NCI-H146 treated with DMSO at 0.1 percent for 48 hours (cell line): ENCODE measurements around the gene PTGES3L.

Source experiments
- DNase-seq: peaks from one replicate; lab custom pipeline; 2025; ENCODE audit not compliant: unreplicated experiment; lab: John Stamatoyannopoulos, UW

The PTGES3L gene

DNA sequence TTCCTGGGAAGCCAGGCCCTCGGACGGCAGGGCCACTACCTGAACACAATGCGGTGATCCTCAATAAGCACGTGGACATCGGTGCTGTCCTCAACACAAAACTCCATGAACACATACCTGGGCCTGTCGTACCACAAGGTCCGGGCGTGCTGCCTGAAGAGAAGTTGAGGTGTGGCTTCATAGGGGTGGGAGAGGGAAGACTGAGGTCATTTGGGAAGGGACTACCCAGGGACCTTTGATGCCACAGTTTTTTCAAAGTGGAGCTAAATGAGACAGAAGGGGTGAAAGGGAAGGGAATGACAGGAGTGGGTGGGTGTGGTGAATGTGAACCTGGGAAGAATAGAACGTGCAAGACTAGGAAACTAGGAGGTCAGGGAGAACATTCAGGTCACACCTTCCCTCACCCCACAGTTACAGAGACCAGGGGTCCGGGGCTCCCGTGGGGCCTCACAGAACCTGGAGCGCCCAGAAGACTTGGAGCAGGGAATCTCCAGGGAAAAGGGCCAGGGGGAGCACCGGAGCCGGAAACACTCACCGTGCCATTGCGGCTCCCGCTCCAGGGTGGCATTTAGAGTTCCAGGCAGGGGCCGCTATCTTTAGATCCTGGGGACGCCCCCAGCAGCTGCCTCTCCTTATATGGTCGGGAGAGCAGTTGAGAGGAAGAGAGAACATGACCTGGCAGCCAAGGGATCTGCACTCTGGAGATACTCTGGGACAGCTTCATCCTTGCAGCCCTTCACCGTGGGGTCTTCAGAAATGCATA, at the start of gene PTGES3L:
Gene PTGES3L (minus strand): TSS at position 570 of the 763 bp plus-strand sequence. CDS start 27 bp downstream, at position 543.
- DNase-seq: peak; percentile 78

DNA sequence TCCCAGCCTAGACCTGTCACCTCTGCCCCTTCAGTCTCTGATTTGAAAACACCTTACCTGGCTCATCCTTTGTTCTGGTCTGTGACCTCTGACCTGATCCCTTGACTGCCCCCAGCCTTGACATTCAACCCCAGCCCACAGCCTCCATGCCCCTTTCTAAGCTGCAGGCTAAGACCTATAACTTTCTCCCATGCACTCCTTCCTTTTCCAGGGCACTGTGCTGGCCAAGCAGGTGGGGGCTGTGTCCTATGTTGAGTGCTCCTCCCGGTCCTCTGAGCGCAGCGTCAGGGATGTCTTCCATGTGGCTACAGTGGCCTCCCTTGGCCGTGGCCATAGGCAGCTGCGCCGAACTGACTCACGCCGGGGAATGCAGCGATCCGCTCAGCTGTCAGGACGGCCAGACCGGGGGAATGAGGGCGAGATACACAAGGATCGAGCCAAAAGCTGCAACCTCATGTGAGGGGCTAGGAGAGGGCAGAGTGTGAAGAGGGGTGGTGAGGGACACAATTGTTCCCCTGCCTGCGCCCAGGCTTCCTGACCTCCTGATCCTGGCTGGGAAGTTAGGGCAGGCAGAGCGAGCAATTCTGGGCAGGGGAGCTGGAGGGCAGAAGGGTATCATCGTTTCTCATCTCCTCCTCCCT, 48.5 kb upstream of the PTGES3L start:
- DNase-seq: no peak

DNA sequence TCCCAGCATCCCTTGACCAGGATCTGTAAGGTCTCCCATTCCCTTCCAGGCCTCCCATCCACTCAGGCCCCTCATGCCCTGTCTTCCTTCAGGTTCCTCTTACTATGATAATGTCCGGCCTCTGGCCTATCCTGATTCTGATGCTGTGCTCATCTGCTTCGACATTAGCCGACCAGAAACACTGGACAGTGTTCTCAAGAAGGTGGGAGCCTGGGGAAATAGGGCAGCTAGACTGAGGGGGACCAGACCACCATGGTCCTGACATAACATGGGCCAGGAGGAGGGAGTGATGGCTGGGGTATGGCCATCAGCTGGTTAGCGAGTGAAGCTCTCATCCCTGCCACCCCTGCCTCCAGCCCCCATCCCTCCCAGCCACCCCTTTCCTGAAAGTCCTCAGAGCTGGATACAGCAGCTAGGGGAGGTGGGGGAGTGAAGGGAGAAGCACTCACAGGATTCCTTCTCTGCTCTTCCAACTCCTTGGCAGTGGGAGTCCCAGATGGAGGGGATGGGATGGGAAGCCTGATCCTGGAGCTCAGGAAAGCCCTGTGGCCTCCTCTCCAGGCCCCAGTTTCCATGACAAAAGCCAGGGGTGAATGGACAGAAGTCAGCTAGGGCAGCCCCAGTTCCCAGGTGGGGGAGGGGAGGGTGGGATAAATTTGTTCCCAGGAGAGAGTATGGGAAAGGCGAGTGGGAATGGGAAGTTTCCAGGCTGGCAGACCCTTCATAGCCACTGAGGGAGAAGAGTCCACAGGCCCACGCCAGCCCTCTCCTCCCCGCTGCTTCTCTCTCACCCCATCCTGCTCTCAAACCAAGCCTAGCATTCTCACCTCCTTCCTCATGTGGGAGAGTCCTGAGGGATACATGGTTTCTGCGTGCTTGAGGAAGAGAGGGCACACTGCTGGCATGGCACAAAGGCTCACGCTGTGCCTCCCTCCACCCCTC, 47.5 kb upstream of the PTGES3L start:
- DNase-seq: no peak

DNA sequence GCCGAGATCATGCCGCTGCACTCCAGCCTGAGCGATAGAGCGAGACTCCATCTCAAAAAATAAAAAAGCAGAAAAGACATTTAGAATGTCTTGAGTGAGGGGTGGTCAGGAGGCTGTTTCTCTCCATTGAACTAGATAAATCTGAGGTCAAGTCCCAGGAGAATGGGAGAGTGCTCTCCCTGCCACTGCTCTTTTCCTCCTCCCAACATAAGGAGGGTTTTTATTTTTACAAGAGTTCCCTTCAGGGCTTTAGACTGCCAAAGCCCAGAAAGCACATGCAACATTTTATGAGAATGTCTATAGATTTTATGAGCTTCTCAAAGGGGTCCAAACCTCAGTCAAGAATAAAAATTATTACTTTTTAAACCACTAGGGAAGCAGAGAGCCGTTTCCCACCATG, 46.7 kb upstream of the PTGES3L start:
- DNase-seq: no peak

DNA sequence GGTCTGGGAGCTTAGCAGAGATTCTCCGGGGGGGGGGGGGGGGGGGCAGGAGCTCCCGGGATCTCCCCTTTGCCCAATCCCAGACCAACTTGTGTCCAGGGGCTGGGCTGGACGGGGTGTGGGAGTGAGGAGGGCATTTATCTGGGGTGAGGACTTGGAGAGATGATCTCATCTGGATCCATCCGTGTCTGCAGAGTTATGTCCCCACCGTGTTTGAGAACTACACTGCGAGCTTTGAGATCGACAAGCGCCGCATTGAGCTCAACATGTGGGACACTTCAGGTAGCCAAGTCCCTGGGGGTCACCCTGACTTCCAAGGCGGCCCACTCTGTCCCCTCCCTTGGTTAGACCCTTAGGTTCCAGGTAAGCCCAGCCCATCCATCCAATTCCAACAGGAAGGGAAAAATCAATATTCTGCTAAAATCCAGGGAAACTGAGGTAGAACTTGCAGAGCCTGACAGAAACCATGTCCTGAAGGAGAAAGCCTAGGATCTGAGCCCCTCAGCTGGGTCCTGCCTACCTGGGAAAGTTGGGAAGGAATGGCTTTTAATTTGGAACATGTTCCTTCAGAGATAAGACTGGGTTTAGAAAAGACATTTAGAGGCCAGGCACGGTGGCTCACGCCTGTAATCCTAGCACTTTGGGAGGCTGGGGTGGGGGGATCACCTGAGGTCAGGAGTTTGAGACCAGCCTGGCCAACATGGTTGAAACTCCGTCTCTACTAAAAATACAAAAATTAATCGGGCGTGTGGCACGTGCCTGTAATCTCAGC, 46.1 kb upstream of the PTGES3L start:
- no peak for DNase-seq

DNA sequence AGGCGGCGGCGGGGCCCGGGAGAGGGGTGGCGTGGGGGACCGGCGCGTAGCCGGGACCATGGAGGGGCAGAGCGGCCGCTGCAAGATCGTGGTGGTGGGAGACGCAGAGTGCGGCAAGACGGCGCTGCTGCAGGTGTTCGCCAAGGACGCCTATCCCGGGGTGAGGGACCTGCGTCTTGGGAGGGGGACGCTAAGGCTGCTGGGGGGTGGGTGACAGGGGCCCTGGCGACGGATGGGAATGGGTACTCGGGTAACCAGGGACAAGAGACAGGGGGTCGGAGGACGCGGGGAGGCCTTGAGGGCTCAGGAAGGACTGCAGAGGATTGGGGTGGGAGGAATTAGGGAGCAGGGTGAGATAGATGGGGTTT, 45.4 kb upstream of the PTGES3L start:
- no peak for DNase-seq

DNA sequence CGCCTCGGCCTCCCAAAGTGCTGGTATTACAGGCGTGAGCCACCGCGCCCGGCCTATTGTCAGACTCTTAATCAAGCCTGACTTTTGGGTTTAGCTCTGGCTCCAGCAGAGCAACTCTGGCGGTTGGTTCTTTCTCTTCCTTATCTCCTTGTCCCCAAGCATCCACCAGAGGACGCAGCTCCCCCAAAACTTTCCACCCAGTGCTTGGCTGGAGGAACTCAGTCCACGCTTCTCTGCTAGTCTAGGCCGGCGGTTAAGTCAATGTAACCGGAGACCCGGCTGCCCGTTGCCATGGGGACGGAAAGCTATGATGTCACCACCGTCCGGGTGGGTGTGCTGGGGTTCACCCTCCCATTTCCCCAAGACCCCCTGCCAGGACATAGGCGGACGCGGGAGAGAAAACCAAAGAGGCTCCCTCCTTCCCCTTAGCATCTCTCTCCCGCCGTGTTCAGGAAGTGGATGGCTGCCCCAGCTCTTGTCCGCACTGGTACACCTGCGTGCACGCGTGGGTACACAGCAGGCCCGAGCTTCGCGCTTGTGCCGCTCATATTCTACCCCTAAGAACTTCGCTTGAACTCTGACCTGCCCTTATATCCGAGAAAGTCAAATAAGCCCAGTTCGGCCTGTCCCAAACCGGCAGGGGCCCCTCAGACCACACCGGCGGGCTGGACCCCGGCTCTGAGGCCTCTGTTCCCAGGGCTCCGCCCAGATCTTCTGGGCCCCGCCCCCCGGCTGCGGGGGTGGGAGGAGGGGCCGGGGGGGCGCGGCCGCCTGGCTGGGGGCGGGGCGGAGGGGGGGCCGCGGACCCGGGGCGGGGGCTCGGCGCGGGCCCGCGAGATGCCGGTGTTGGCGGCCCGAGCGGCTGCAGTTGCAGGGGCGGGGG, 44.8 kb upstream of the PTGES3L start, which contains the start of gene RND2:
Gene RND2 (plus strand): TSS at position 825 of the 883 bp plus-strand sequence. CDS start 117 bp downstream, outside the sequence.
- peak; percentile 81 for DNase-seq

DNA sequence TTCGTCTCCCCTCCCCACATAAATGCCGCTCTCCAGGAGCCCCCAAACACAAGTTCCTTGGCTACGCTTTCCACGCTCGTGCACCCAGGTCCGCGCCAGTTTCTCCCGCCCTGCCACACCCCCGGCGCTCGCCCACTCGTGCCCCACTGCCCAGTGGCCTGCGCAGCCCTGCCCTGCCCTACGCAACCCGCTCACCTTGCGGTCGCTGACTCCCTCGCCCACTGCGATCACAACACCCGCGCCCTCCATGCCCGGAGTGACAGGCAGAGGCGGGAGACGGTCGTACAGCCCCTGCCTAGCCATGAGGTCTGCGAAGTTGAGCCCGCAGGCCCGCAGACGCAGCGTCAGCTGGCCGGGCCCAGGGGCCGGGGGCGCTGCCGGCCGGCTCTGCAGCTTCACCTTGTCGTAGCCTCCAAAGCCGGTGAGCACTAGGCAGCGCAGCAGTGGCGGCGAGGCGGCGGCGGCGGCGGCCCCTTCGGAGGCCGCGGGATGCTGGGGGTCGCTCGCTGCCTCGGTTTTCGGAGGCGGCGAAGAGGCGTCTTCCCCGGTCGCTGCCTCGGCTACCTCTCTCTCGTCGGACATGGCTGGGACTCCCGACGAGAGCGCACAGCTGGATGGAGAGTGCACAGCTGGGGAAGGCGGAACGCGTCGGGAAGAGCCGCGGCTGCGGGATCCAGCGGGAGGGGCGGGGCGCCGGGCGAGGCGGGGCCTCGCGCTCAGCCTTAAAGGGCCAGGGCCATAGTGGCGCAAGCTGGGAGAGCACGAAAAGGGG, 42.0 kb upstream of the PTGES3L start, which contains the start of gene VAT1:
Gene VAT1 (minus strand): TSS at position 645 of the 772 bp plus-strand sequence. CDS start 63 bp downstream, at position 582.
- peak; percentile 48 for DNase-seq

DNA sequence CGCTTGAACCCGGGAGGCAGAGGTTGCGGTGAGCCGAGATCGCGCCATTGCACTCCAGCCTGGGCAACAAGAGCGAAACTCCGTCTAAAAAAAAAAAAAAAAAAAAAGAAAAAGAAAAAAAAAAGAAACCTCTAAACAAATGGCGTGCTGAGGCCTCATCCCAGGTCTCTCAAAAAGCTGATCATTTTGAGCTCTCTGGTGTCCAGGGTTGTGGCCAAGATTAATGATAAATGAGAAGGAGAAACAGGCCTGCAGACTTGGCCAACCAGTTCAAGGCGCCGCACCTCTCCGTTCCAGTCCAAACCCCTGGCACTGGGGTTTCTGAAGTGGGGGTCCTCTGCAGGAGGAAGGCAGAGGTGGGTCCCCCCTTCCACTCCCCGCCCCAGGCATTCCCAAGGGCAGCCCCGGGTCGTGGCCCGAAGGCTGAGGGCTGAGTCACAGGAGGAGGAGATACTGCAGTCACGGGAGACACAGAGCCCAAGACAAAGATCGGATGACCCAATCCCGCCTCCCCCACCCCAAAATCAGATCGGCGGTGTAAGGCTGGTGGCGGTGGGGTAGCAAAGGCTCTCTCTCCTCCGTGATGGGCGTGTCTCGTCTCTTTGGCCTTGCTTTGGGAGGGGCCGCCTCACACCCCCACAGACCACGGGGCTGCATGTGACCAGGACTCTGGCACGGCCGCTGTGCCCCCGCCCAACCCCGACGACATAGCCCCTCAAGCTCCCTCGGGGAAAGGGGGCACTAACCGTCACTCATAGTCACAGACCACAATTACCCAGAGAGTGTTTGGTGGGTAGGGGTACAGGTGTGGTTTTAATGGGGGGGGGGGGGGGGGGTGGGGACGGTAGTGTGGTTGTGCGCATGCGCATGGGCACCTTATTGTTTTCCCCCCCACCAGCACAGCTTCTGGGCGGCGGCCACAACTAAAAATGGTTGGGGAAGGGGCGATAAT, 41.2 kb upstream of the PTGES3L start:
- DNase-seq: no peak

DNA sequence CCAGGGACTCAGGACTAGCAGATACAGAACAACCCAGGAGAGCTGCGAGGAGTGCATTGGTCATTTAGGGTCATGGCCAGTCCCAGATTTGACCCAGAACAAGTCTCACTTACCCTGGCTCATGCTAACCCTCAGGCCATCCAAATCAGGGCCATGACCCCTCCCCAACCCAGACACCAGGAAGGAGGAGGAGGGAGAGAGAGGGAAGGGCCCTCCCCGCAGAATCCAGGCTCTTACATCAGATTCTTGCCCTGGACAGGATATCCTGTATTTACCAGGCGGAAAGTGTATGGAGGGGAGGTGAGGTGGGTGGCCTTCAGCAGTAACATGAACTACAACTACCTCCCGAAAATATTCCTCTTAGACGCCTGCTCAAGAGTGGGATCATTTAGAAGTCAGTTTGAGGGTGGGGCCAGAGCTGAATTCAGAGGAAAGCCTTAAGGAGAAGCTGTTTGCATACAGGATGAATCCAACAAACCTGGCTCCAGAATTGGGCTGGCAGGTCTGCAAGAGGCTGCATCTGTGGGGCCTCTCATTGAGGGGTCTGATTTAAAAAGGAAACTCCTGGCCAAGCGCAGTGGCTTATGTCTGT, 40.2 kb upstream of the PTGES3L start:
- DNase-seq: no peak

DNA sequence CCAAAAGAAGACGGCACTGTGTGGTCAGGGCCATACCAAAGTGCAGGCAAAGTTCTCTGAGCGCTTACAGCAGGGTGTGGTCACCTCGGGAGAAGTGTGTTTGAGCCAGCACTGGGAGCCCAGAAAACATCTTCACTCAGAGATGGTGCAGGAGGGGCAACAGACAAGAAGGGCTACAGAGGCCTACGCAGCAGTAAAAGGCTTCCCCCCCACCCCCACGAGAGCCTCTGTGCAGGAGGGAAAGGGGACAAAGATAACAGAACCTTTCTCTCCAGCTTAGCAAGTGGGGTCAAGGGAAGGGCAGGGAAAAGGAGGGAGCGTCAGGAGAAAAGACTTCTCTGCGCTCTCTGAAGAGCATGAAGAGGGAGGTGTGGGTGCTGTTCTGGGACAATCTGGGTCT, 39.5 kb upstream of the PTGES3L start:
- no peak for DNase-seq

DNA sequence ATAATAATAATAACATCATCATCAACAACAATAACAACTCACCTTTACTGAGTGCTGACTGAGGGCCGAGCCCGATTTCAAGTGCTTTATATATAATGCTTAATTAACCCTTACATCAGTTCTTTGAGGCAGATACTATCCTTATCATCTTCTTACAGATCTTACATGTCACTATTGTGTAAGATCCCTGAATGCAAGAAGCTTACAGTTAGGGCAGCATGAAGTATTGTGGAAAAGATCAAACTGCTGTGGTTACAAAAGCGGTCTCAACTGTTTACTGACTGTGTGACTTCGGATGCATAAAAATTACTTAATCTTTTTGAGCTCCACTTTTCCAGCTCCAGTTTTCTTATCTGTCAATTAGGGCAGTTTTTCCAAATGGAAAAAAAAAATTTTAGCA, 39.1 kb upstream of the PTGES3L start:
- no peak for DNase-seq

DNA sequence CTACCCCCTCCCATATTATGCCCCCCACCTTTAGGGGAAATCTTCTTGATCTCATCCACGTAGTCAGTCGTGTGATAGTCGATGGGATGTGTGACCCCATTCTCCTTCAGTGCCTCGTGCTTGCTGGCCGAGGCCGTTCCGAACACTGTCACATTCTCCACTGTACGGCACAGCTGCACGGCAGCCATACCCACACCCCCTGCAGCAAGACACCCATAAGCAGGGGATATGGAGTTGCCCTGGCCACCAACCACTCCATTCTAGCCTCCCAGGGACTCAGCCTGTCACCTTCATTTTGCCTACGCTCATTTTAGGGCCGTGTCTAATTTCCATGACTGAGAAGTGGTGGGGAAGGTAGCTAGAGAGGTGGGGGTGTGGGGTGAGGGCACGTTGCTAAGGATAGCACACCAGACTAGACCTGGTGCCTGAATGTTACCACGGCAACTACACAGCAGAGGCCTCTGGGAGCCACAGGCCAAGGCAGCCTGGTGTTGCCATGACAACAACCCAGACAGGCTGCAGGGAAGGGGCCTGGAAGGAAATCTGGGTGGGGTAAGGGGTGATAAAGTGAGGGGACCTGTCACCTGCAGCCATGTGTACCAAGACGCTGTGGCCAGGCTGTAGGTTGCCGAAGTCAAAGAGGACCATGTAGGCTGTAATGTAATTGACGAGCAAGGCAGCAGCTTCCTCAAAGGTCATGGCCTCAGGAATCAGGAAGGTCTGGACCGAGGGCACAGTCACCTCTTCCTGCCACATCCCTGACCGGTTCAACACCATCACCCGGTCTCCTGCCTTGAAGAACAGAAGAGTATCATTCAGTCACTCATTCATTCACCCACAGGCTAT, 38.4 kb upstream of the PTGES3L start:
- DNase-seq: no peak

DNA sequence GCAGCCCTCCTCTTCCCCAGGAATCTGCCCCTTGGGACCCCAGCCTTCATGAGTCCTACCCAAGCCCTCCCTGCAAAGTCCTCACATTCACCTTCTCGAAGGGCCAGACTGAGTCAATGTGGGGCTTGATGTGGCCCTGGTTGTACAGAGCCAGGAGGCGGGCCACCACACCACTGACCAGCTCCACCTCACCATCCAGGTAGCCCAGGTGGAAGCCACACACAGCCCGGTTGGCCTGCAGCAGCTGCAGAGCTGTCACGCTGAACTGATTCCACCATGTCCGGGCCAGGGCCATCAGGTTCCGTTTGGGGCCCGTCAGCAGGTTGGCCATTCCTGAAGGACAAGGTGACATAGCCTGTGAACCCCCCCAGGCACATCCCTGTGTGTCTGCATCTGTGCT, 36.3 kb upstream of the PTGES3L start:
- DNase-seq: no peak

DNA sequence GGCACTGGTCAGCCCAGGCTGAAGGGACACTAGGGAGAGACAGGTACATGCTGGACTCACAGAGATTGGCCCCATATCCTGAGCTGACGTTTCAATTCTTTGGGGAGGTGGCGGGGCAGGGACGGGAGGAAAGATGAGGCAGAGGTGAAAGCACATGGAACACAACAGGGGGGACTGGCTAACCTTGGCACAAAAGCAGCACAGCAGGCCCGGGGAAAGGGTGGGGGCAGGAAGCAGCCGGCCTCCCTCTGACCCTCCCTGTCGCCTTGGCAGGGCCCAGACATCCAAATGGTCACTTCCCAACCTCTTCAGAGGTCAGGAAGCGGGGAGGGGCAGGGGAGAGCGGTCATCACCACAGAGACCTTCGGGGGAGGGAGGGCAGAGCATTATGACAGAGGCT, 35.7 kb upstream of the PTGES3L start:
- no peak for DNase-seq
